Measurements from ENCODE around the gene TNFRSF25.

DNA sequence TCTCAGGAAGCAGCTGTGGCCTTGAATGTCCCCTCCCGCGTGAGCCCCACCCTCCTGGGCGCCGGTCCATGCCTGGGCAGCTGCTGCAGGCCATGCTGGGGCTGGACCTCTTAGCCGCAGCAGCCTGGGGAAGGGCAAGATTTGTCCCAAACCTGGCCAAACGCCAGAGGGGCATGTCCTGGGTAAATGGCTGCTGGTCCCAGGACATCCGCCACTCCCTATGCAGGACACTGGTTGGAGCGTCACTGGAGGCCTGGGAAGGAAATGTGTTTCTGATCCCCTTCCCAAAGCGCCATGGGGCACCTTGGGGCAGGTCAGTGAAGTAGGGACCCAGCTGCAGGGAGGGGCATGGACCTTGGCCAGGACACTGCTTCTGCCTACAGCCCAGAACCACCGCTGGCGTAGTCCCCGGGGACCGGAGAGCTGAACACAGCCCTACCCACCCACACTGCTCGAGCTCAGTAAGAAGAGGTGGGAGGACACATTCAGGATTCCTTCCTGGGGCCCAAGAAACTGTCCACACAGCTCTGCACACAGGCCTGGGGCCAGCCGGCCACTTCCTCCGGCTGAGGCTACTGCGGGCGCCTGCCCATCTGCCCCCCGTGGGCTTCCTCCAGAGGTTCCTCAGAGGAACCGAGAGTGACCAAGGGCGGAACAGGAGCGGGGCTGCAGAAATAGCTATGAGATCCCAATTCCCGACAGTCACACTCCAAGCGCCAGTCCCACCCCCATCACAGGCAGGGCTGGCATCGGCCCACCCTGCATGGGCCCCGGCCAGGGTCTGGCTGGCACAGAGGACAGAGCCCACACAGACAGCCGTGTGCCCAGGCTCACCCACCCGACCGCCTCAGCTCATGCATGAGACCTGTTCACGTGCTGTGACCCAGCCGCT lies 36.3 kb upstream of the TNFRSF25 start:
- TF ChIP-seq, protein P1, sequence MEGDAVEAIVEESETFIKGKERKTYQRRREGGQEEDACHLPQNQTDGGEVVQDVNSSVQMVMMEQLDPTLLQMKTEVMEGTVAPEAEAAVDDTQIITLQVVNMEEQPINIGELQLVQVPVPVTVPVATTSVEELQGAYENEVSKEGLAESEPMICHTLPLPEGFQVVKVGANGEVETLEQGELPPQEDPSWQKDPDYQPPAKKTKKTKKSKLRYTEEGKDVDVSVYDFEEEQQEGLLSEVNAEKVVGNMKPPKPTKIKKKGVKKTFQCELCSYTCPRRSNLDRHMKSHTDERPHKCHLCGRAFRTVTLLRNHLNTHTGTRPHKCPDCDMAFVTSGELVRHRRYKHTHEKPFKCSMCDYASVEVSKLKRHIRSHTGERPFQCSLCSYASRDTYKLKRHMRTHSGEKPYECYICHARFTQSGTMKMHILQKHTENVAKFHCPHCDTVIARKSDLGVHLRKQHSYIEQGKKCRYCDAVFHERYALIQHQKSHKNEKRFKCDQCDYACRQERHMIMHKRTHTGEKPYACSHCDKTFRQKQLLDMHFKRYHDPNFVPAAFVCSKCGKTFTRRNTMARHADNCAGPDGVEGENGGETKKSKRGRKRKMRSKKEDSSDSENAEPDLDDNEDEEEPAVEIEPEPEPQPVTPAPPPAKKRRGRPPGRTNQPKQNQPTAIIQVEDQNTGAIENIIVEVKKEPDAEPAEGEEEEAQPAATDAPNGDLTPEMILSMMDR (IDR thresholded peaks at IDR 0.05), result no peak
- TF ChIP-seq POLR2A (IDR thresholded peaks at IDR 0.05), result no peak
